GM23338 (cell line): ENCODE results near the gene RGCC. TPM values are rescaled to one million over a fixed set of nuclear protein-coding genes. Genes with fewer than 3 reads are reported as not detected.

Source experiments
- CTCF ChIP-seq, 2 experiments: fragments of 200-600 bp in 1 of 2; sonication (generic) in 1 of 2; conservative IDR thresholded peaks; 2 replicates each; pipeline versions ENCODE4 v1.5.1 to v1.6.1; 2016 to 2017; ENCODE audit warnings: antibody characterized with exemption in 2 of 2, low read depth in 2 of 2, mild to moderate bottlenecking in 2 of 2, moderate library complexity in 1 of 2
- EZH2phosphoT487 ChIP-seq: fragments of 200-600 bp; sonication (generic); IDR thresholded peaks from one replicate; pipeline ENCODE4 v1.8.1; 2018; ENCODE audit warnings: antibody characterized with exemption; ENCODE audit not compliant: unreplicated experiment
- REST ChIP-seq: IDR thresholded peaks from one replicate; pipeline ENCODE4 v1.6.1; 2018; ENCODE audit warnings: antibody characterized with exemption; ENCODE audit not compliant: unreplicated experiment
- ZNF331 ChIP-seq: fragments of 250-450 bp; sonication (Bioruptor Pico); IDR thresholded peaks from 2 replicates; pipeline ENCODE4 v1.5.0; 2020; ENCODE audit warnings: low read depth, mild to moderate bottlenecking, moderate library complexity
- polyA plus RNA-seq: library from polyadenylated mRNA; unstranded; fragments of >200 nt; fragmentation: Nextera tagmentation; extraction: Ambion mirVana; gene quantifications from 2 replicates; pipeline ENCODE4 v1.2.1, GENCODE V29; 2016
- total RNA-seq: library from RNA; depleted of rRNA; stranded (reverse); fragments of >200 nt; shearing (Covaris generic); gene quantifications from 2 replicates; pipeline ENCODE4 v1.2.3, GENCODE V29; 2014
- TF ChIP-seq, protein P1 (sequence below): fragments of 250-450 bp; sonication (Bioruptor Pico); IDR thresholded peaks from 2 replicates; pipeline ENCODE4 v1.5.0; 2020; ENCODE audit warnings: mild to moderate bottlenecking, moderate library complexity

Gene RGCC
- total and polyA plus RNA-seq, 2 experiments from 2014 or later = 0.65 to 0.66 TPM

DNA sequence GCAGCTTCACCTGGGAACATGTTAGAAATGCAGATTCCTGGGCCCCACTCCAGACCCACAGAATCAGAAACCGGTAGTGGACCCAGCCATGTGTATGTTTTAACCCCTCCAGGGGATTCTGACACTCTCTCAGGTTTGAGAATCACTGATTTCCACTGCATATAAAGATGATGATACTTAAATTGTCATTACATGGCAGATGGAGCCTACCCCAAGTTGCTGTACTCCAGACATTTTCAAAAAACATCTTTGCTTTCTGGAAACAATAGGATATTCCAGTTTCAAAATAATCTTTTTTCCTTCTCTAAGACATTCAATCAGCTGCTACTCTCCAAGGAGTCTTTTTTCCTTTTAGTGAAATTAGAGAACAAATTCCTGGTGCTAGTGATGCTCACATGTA lies 48.6 kb upstream of the RGCC start (continued):
- TF ChIP-seq, protein P1, sequence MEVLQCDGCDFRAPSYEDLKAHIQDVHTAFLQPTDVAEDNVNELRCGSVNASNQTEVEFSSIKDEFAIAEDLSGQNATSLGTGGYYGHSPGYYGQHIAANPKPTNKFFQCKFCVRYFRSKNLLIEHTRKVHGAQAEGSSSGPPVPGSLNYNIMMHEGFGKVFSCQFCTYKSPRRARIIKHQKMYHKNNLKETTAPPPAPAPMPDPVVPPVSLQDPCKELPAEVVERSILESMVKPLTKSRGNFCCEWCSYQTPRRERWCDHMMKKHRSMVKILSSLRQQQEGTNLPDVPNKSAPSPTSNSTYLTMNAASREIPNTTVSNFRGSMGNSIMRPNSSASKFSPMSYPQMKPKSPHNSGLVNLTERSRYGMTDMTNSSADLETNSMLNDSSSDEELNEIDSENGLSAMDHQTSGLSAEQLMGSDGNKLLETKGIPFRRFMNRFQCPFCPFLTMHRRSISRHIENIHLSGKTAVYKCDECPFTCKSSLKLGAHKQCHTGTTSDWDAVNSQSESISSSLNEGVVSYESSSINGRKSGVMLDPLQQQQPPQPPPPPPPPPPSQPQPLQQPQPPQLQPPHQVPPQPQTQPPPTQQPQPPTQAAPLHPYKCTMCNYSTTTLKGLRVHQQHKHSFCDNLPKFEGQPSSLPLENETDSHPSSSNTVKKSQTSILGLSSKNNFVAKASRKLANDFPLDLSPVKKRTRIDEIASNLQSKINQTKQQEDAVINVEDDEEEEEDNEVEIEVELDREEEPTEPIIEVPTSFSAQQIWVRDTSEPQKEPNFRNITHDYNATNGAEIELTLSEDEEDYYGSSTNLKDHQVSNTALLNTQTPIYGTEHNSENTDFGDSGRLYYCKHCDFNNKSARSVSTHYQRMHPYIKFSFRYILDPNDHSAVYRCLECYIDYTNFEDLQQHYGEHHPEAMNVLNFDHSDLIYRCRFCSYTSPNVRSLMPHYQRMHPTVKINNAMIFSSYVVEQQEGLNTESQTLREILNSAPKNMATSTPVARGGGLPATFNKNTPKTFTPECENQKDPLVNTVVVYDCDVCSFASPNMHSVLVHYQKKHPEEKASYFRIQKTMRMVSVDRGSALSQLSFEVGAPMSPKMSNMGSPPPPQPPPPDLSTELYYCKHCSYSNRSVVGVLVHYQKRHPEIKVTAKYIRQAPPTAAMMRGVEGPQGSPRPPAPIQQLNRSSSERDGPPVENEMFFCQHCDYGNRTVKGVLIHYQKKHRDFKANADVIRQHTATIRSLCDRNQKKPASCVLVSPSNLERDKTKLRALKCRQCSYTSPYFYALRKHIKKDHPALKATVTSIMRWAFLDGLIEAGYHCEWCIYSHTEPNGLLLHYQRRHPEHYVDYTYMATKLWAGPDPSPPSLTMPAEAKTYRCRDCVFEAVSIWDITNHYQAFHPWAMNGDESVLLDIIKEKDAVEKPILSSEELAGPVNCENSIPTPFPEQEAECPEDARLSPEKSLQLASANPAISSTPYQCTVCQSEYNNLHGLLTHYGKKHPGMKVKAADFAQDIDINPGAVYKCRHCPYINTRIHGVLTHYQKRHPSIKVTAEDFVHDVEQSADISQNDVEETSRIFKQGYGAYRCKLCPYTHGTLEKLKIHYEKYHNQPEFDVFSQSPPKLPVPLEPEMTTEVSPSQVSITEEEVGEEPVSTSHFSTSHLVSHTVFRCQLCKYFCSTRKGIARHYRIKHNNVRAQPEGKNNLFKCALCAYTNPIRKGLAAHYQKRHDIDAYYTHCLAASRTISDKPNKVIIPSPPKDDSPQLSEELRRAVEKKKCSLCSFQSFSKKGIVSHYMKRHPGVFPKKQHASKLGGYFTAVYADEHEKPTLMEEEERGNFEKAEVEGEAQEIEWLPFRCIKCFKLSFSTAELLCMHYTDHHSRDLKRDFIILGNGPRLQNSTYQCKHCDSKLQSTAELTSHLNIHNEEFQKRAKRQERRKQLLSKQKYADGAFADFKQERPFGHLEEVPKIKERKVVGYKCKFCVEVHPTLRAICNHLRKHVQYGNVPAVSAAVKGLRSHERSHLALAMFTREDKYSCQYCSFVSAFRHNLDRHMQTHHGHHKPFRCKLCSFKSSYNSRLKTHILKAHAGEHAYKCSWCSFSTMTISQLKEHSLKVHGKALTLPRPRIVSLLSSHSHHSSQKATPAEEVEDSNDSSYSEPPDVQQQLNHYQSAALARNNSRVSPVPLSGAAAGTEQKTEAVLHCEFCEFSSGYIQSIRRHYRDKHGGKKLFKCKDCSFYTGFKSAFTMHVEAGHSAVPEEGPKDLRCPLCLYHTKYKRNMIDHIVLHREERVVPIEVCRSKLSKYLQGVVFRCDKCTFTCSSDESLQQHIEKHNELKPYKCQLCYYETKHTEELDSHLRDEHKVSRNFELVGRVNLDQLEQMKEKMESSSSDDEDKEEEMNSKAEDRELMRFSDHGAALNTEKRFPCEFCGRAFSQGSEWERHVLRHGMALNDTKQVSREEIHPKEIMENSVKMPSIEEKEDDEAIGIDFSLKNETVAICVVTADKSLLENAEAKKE (CRISPR knock-in tag) = no peak
- TF ChIP-seq REST (no peak), ZNF331 (CRISPR knock-in tag) (no peak), CTCF (conservative IDR thresholded peaks at IDR 0.05; ENCODE audit: low read depth in 2 of 2) (no peak), EZH2phosphoT487 (no peak)
